ENCODE measurements around the gene MX2.

DNA sequence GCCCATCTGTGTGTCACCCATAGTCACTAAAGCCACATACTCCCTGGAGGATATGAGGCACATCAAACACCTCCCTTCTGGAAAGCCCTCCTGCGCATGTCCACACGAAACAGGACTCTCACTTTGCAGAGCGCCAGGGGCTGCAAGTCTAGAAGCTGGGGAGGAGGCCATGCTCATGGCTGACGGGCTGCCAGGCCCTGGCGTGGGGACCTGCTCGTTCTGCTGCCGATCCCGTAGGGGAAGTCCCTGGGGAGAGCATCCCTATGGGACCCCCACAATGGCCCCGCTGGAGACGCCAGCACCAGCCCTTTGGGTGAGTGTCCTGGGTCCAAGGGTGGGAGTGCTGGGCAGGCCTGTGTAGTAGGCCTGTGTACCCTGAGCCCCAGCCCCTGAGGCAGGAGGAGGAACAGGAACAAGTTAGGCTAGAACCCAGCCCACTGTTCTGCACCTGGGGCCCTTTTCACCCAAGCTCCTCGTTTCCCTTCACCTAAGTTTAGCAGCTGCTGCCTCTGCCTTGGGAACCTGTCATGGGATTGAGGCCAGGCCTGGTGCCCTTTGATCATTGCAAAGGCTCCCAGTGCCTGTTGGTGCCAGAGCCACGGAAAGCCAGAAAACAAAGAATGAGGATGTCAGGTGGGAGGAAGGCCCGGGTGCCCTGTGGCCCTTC is 35.3 kb upstream of the MX2 start:
- TF ChIP-seq EZH2phosphoT487 (IDR thresholded peaks at IDR 0.05; ENCODE audit: borderline replicate concordance, low read length), result no peak
- TF ChIP-seq CTCF (conservative IDR thresholded peaks at IDR 0.05; ENCODE audit: low read depth, low read length), result no peak
- TF ChIP-seq EZH2 (IDR thresholded peaks at IDR 0.05; ENCODE audit: low read length, unreplicated experiment), result no peak
